Mesenchymal stem cell (in vitro differentiated cells and primary cell): ENCODE results near the gene DHRS13.

ENCODE experiments used
- DNase-seq: peaks from one replicate; pipeline ENCODE4 v3.0.0-alpha.2; 2013
- H2AFZ ChIP-seq: one replicate; pipeline ENCODE4 v1.6.1; 2013; ENCODE audit warnings: low read depth, mild to moderate bottlenecking, control low read depth, inconsistent platforms, low read length, moderate library complexity
- H2AK5ac ChIP-seq: 2 replicates; pipeline ENCODE4 v1.6.1; 2013; ENCODE audit warnings: low read length, moderate library complexity, mild to moderate bottlenecking, inconsistent platforms; ENCODE audit not compliant: severe bottlenecking
- H2BK120ac ChIP-seq: one replicate; pipeline ENCODE4 v1.6.1; 2013; ENCODE audit warnings: low read depth, mild to moderate bottlenecking, inconsistent platforms, low read length, moderate library complexity
- H2BK12ac ChIP-seq, 2 experiments: one replicate each; pipeline ENCODE4 v1.6.1; 2013; ENCODE audit warnings: inconsistent platforms in 2 of 2, low read length in 2 of 2, mild to moderate bottlenecking in 2 of 2, moderate library complexity in 2 of 2, control low read depth in 1 of 2
- H2BK15ac ChIP-seq: one replicate; pipeline ENCODE4 v1.6.1; 2013; ENCODE audit warnings: mild to moderate bottlenecking, low read depth, inconsistent platforms; ENCODE audit not compliant: poor library complexity, severe bottlenecking
- H2BK5ac ChIP-seq: 2 replicates; pipeline ENCODE4 v1.6.1; 2013; ENCODE audit warnings: low read depth, mild to moderate bottlenecking, low read length, control low read depth, inconsistent platforms; ENCODE audit not compliant: poor library complexity, severe bottlenecking
- H3K14ac ChIP-seq, 2 experiments: one replicate each; pipeline ENCODE4 v1.6.1; 2013; ENCODE audit warnings: inconsistent platforms in 2 of 2, low read length in 2 of 2, control low read depth in 1 of 2, mild to moderate bottlenecking in 1 of 2, moderate library complexity in 1 of 2
- H3K18ac ChIP-seq, 2 experiments: one replicate each; pipeline ENCODE4 v1.6.1; 2013; ENCODE audit warnings: inconsistent platforms in 2 of 2, low read length in 2 of 2, control low read depth in 1 of 2, low read depth in 1 of 2, mild to moderate bottlenecking in 1 of 2
- H3K23ac ChIP-seq, 2 experiments: one replicate each; pipeline ENCODE4 v1.6.1; 2013; ENCODE audit warnings: inconsistent platforms in 2 of 2, low read length in 2 of 2, mild to moderate bottlenecking in 2 of 2, moderate library complexity in 2 of 2, control low read depth in 1 of 2
- H3K27ac ChIP-seq: 2 replicates; pipeline ENCODE4 v1.5.1; 2013; ENCODE audit warnings: mild to moderate bottlenecking, moderate library complexity, low read length, control low read depth, inconsistent platforms; ENCODE audit not compliant: poor library complexity, severe bottlenecking
- H3K27me3 ChIP-seq, 2 experiments: 2 replicates each; pipeline versions ENCODE4 v1.6.1 to v1.7.0; 2013; ENCODE audit warnings: low read length in 2 of 2, mild to moderate bottlenecking in 2 of 2, moderate library complexity in 2 of 2, control low read depth in 1 of 2, inconsistent platforms in 1 of 2; ENCODE audit not compliant: control insufficient read depth in 1 of 2, insufficient read depth in 1 of 2
- H3K36me3 ChIP-seq, 2 experiments: 2 replicates each; pipeline versions ENCODE4 v1.6.1 to v1.7.0; 2013; ENCODE audit warnings: low read length in 2 of 2, control low read depth in 1 of 2, inconsistent platforms in 1 of 2, low read depth in 1 of 2, mild to moderate bottlenecking in 1 of 2; ENCODE audit not compliant: insufficient read depth in 2 of 2, control insufficient read depth in 1 of 2
- H3K4ac ChIP-seq, 2 experiments: one replicate each; pipeline ENCODE4 v1.6.1; 2013; ENCODE audit warnings: inconsistent platforms in 2 of 2, low read length in 2 of 2, mild to moderate bottlenecking in 2 of 2, moderate library complexity in 2 of 2, control low read depth in 1 of 2, low read depth in 1 of 2
- H3K4me1 ChIP-seq: 2 replicates; pipeline ENCODE4 v1.6.1; 2013; ENCODE audit warnings: low read depth, low read length, control low read depth; ENCODE audit not compliant: control insufficient read depth, insufficient read depth
- H3K4me2 ChIP-seq: 2 replicates; pipeline ENCODE4 v1.6.1; 2013; ENCODE audit warnings: low read length, mild to moderate bottlenecking, inconsistent platforms; ENCODE audit not compliant: poor library complexity, severe bottlenecking
- H3K4me3 ChIP-seq, 2 experiments: 2 replicates each; pipeline versions ENCODE4 v1.5.1 to v1.7.0; 2013; ENCODE audit warnings: low read length in 2 of 2, mild to moderate bottlenecking in 2 of 2, control low read depth in 1 of 2, low read depth in 1 of 2; ENCODE audit not compliant: insufficient read depth in 1 of 2
- H3K79me1 ChIP-seq: replicated peaks from 2 replicates; pipeline ENCODE4 v1.6.1; 2013; ENCODE audit warnings: mild to moderate bottlenecking, control low read depth, low read length, inconsistent platforms; ENCODE audit not compliant: poor library complexity, severe bottlenecking
- H3K9ac ChIP-seq: 2 replicates; pipeline ENCODE4 v1.7.0; 2013; ENCODE audit warnings: mild to moderate bottlenecking, low read length, moderate library complexity
- H3K9me3 ChIP-seq: 2 replicates; pipeline ENCODE4 v1.7.0; 2013; ENCODE audit warnings: mild to moderate bottlenecking, low read length; ENCODE audit not compliant: control insufficient read depth
- H4K8ac ChIP-seq: one replicate; pipeline ENCODE4 v1.6.1; 2013; ENCODE audit warnings: inconsistent platforms, mild to moderate bottlenecking, low read length, moderate library complexity
- H4K91ac ChIP-seq: one replicate; pipeline ENCODE4 v1.6.1; 2013; ENCODE audit warnings: mild to moderate bottlenecking, low read length, inconsistent platforms
- WGBS: methylation state at CpG from one replicate; pipeline ENCODE4 v1.1.7; 2013; ENCODE audit warnings: mixed read lengths; 5-methylcytosine and 5-hydroxymethylcytosine counted together

The DHRS13 gene

DNA sequence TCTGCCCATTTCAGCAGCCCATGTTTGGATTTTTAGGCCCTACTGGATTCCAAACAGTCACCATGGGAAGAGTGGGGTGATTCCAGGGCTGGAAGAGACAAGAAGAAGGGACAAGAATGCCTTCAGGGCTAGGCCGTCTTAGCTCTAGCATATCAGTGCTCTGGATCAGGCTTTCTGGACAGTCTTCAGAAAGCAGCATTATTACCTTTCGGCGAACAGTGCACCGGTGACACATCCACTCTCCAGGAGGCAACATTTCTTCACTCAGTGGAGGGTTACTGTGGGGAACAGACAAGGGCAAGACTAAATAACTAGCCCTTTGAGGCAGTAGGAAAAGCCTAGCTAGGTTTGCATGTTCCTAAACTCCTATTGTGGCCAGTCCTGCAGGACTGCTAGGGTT, 23.9 kb upstream of the DHRS13 start:
- Histone ChIP-seq H3K27ac (peak overlapping the region; percentile 50), H3K18ac (peak overlapping the region; percentile 40 to 87), H3K23ac (peak overlapping the region in 1 of 2 experiments; percentile 66), H2AK5ac (no peak overlapping the region), H2AFZ (no peak overlapping the region), H4K8ac (peak overlapping the region; percentile 45), H2BK15ac (peak overlapping the region; percentile 26), H3K4me3 (no peak overlapping the region), H4K91ac (peak overlapping the region; percentile 70), H2BK12ac (peak overlapping the region; percentile 4 to 38), H2BK120ac (no peak overlapping the region), H3K14ac (no peak overlapping the region), H2BK5ac (no peak overlapping the region), H3K4me2 (no peak overlapping the region), H3K9me3 (peaks cover 9% of the 10 kb centered on the region), H3K79me1 (peaks cover 10% of the 10 kb centered on the region), H3K4ac (peak overlapping the region in 1 of 2 experiments; percentile 70), H3K27me3 (no peaks in the 10 kb centered on the region), H3K4me1 (peaks cover 6% of the 10 kb centered on the region), H3K9ac (peak overlapping the region; percentile 21), H3K36me3 (peaks cover 26 to 63% of the 10 kb centered on the region in 2 experiments)
- peak; percentile 38 for DNase-seq
- WGBS: 81% methylated on average over 4 of the region's 4 CpGs

GRCh38 chr17:28926366-28926765, 23.5 kb upstream of the DHRS13 start:
- H3K4ac ChIP-seq: peak overlapping the region in 1 of 2 experiments; percentile 70
- peaks cover 11% of the 10 kb centered on the region for H3K79me1 ChIP-seq
- no peaks in the 10 kb centered on the region for H3K27me3 ChIP-seq
- H2BK12ac ChIP-seq: peak overlapping the region; percentile 4 to 38
- WGBS: 81% methylated on average over 2 of the region's 2 CpGs
- DNase-seq: no peak
- H4K91ac ChIP-seq: peak overlapping the region; percentile 70
- no peak overlapping the region for H3K4me2 ChIP-seq
- no peak overlapping the region for H2BK15ac ChIP-seq
- H2AK5ac ChIP-seq: no peak overlapping the region
- H2BK5ac ChIP-seq: no peak overlapping the region
- no peak overlapping the region for H3K4me3 ChIP-seq
- peak overlapping the region; percentile 45 for H4K8ac ChIP-seq
- H3K4me1 ChIP-seq: peaks cover 6% of the 10 kb centered on the region
- H3K9me3 ChIP-seq: peaks cover 9% of the 10 kb centered on the region
- H2BK120ac ChIP-seq: no peak overlapping the region
- peak overlapping the region; percentile 50 for H3K27ac ChIP-seq
- peaks cover 24 to 67% of the 10 kb centered on the region in 2 experiments for H3K36me3 ChIP-seq
- peak overlapping the region in 1 of 2 experiments; percentile 66 for H3K23ac ChIP-seq
- H3K18ac ChIP-seq: peak overlapping the region in 1 of 2 experiments; percentile 87
- H2AFZ ChIP-seq: no peak overlapping the region
- H3K14ac ChIP-seq: no peak overlapping the region
- H3K9ac ChIP-seq: peak overlapping the region; percentile 21

DNA sequence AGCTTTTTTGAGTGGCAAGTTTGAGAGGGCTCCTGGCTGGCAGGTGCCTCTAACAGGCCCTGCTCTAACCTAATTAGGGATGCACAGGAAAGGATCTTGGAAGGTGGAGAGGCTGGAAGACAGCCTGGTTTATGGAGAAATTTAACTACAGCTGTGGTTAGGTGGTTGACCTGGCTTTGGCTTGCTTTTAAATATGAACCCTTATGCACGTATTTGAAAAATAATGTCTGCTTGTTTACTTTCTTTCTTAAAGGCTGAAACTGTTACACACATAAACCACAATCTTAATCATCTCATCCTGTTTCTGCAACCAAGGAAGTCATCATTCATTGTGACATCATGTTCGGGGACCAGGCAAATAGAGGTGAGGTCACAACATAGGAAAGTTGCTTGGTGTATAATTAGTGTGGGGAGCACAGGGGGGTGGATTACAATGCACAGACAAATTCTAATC, 23.1 kb upstream of the DHRS13 start:
- Histone ChIP-seq H4K91ac (no peak overlapping the region), H3K4me1 (peaks cover 6% of the 10 kb centered on the region), H2BK15ac (no peak overlapping the region), H3K9ac (peak overlapping the region; percentile 54), H2BK12ac (no peak overlapping the region), H3K4me3 (peak overlapping the region in 1 of 2 experiments; percentile 43), H2AFZ (no peak overlapping the region), H3K4me2 (no peak overlapping the region), H3K18ac (no peak overlapping the region), H3K27me3 (no peaks in the 10 kb centered on the region), H4K8ac (no peak overlapping the region), H3K14ac (no peak overlapping the region), H2BK5ac (no peak overlapping the region), H3K23ac (no peak overlapping the region), H3K27ac (peak overlapping the region; percentile 38), H2AK5ac (no peak overlapping the region), H3K79me1 (peaks cover 15% of the 10 kb centered on the region), H2BK120ac (no peak overlapping the region), H3K9me3 (peaks cover 9% of the 10 kb centered on the region), H3K36me3 (peaks cover 25 to 72% of the 10 kb centered on the region in 2 experiments), H3K4ac (peak overlapping the region; percentile 24 to 46)
- 0% methylated on average over 1 of the region's 2 CpGs for WGBS
- DNase-seq: peak; percentile 93

- Histone ChIP-seq H3K27ac (no peak overlapping the region), H4K8ac (no peak overlapping the region), H3K4me1 (no peaks in the 10 kb centered on the region), H2BK5ac (no peak overlapping the region), H2BK15ac (no peak overlapping the region), H3K9ac (no peak overlapping the region), H3K79me1 (peaks cover 27% of the 10 kb centered on the region), H3K18ac (no peak overlapping the region), H3K4me3 (no peak overlapping the region), H2AFZ (no peak overlapping the region), H3K9me3 (no peaks in the 10 kb centered on the region), H3K27me3 (no peaks in the 10 kb centered on the region), H3K4me2 (no peak overlapping the region), H3K4ac (no peak overlapping the region), H2AK5ac (no peak overlapping the region), H2BK120ac (no peak overlapping the region), H3K14ac (no peak overlapping the region), H3K23ac (no peak overlapping the region), H4K91ac (no peak overlapping the region), H3K36me3 (peaks cover 47 to 89% of the 10 kb centered on the region in 2 experiments), H2BK12ac (no peak overlapping the region)
- DNase-seq: peak; percentile 56
These were observed 17.3 kb upstream of the DHRS13 start for GRCh38 chr17:28920201-28920600.
